NCI-H2029 treated with DMSO at 0.1 percent for 48 hours (cell line): ENCODE data around the gene CRABP2.

Source experiments
- DNase-seq: peaks from one replicate; lab custom pipeline; 2025; lab: John Stamatoyannopoulos, UW

The CRABP2 gene

GRCh38 chr1:156654700-156655099 is 50.7 kb downstream of the CRABP2 start:
- DNase-seq, result no peak

GRCh38 chr1:156652992-156653355 is 52.4 kb downstream of the CRABP2 start:
- no peak for DNase-seq

- no peak for DNase-seq
Observed at GRCh38 chr1:156652131-156652991, 53.0 kb downstream of the CRABP2 start.
